NB4 (cell line): ENCODE results near the gene KMT2C.

ENCODE experiments used
- DNase-seq: peaks from one replicate; pipeline ENCODE4 v3.0.0; 2010; ENCODE audit warnings: low read depth
- H3K4me3 ChIP-seq: one replicate; pipeline ENCODE4 v1.5.1; 2011; ENCODE audit warnings: mild to moderate bottlenecking, low read depth, low read length, moderate library complexity
- CTCF ChIP-seq: IDR thresholded peaks from one replicate; pipeline ENCODE4 v1.5.1; 2012; ENCODE audit warnings: low read depth, low read length
- MAX ChIP-seq: IDR thresholded peaks from 2 replicates; pipeline ENCODE4 v1.6.1; 2011; ENCODE audit warnings: low read depth, low read length
- MYC ChIP-seq: IDR thresholded peaks from 2 replicates; pipeline ENCODE4 v1.6.1; 2011; ENCODE audit warnings: low read depth, low read length
- POLR2A ChIP-seq: IDR thresholded peaks from 2 replicates; pipeline ENCODE4 v1.6.1; 2011; ENCODE audit warnings: mild to moderate bottlenecking; ENCODE audit not compliant: insufficient read length; ENCODE audit errors: extremely low read depth

Gene KMT2C

GRCh38 chr7:152122540-152122939, 313.3 kb downstream of the KMT2C start:
- no peak for DNase-seq
- TF ChIP-seq POLR2A (no peak), MAX (no peak), CTCF (no peak), MYC (no peak)
- no peak overlapping the region for H3K4me3 ChIP-seq

- no peak overlapping the region for H3K4me3 ChIP-seq
- TF ChIP-seq MAX (no peak), CTCF (no peak), MYC (no peak), POLR2A (no peak)
- DNase-seq: no peak
These were observed 314.4 kb downstream of the KMT2C start for GRCh38 chr7:152121432-152121831.

- no peak for DNase-seq
- H3K4me3 ChIP-seq: no peak overlapping the region
- no peak for TF ChIP-seq MAX
- no peak for TF ChIP-seq CTCF
- TF ChIP-seq POLR2A: no peak
- no peak for TF ChIP-seq MYC
These were observed 315.0 kb downstream of the KMT2C start for GRCh38 chr7:152120776-152121175.

GRCh38 chr7:152120210-152120609, 315.6 kb downstream of the KMT2C start:
- H3K4me3 ChIP-seq: no peak overlapping the region
- TF ChIP-seq MYC (no peak), CTCF (no peak), POLR2A (no peak), MAX (no peak)
- DNase-seq: no peak

- H3K4me3 ChIP-seq: no peak overlapping the region
- no peak for DNase-seq
- no peak for TF ChIP-seq POLR2A
- no peak for TF ChIP-seq CTCF
These were observed 318.4 kb downstream of the KMT2C start for GRCh38 chr7:152117356-152117755.

- DNase-seq: no peak
- no peak overlapping the region for H3K4me3 ChIP-seq
- TF ChIP-seq POLR2A (no peak), CTCF (no peak), MAX (no peak), MYC (no peak)
These were observed 320.6 kb downstream of the KMT2C start for GRCh38 chr7:152115021-152115718.
